ENCODE data around the gene ACTMAP.
"Not testable (repeated sequence)": the region's sequence is repeated elsewhere in the genome, so short reads cannot be mapped to it uniquely, and the experiment has no call there.

ACTMAP gene, protein sequence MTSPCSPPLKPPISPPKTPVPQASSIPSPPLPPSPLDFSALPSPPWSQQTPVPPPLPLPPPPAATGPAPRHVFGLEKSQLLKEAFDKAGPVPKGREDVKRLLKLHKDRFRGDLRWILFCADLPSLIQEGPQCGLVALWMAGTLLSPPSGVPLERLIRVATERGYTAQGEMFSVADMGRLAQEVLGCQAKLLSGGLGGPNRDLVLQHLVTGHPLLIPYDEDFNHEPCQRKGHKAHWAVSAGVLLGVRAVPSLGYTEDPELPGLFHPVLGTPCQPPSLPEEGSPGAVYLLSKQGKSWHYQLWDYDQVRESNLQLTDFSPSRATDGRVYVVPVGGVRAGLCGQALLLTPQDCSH

DNA sequence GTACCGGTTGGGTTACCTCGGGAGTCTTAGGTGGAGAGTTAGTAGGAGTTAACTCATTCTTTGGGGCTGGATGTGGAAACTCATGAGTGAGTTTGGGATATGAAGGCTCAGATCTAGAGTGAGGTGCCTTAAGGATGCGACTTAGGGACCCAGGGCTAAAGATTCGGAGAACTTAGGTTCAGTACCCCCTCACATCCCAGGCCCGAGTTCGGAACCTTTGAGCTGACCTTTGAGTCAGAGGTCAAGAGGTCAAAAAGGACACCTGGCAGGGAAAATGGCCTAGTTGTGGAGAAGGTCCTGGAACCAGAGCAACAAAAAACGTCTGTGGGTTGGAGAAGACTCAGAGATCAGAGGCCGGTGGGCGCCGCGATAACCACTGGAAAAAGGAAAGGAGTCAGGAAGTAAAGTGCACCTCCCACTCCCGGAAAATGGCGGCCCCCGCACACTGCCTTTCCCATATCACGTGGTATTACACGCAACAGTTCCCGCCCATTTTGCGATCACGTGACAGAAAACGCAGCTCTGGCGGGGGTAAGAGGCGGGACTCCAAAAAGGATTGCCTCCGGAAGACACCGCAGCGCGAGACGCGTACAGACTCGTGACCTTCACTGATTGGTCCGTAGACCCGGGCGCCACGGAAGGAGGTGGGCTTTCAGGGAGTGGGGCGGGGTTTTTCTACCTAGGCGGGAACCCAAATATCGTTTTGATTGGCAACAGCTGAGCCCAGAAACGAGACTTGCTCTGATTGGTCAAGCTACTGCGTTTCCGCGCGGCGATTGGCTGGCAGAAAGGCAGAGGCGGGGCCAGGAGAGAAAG, at the start of gene ACTMAP:
ACTMAP (minus strand) TSS at position 420 of the 816 bp plus-strand sequence. CDS start 674 bp downstream, outside the sequence.
- DNase-seq (ENCODE audit: low read depth), result peak; percentile 98

DNA sequence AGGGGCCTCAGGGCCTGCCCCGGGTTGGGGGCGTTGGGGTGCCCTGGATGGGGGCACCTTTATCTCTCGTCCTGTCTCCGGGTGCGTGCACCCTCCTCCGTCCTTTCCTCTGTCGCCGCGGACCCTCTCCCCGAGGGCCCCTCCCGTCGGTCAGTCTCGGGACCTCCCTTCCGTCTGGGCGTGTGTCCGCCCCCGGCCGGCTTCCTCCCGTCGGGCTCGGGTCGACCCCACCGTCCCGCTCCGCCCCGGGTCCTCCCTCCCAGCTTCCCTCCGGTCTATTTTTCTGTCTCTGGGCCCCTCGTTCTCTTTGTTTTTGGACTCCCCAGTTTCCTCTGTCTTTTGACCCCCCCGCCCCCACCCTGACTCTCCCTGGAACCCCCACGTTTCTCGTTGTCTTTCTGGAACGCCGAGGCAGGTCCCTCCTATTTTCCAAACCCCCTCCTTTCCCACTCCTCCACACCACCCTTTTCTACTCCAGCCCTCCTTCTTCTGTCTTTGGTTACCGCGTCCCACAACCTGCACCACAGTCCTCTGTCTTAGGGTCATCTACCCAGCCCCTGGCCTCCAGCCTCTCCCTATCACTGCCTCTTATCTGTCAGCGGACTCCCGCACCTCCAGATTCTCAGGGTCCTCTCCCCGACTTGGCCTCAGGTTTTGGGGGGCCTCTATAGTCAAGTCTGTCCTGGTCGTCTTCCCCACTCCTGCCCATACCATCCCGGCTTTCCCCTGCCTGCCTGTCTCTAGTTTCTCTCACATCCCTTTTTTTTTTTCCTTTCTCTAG, 49.5 kb upstream of the ACTMAP start:
- no peak for DNase-seq (ENCODE audit: low read depth)

DNA sequence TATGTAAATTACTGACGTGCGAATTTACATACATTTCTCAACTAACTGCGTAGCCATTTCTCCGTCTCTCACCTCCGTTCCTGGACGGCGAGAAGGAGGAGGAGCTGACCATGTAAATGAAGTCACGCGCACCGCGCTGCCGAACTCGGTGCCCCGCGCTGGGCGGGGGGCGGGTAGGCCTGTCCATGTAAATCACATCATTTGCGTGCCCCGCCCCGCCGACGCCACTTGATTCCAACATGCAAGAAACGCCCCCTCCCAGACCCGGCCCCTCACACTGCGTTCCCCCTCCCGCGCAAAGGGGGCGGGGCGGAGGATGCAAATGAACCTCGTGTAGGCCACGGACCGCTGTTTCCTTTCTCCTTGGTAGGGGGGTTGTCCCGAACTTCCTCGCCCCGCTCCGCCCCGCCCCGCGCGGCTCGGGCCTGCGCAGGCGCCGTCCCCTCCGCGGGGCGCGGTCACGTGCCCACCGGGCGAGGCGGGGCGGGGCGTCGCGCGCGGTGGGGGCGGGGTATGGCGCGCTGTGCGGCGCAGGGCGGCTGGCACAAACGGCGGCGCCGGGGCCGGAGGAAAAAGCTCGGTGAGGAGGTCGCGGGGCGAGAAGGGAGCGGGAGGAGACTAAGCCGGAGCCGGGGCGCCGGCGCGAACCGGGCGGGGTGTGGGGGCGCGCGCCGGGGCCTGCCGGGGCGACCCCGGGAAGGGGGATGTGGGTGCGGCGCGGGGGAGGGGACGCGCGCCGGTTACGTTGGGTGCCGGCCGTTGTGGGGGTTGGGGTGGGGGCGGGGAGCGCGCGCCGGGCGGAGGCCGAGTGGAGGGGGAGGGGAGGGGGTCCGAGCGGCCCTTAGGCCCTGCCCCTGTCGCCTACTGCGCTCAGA, 48.6 kb upstream of the ACTMAP start, which contains the start of gene EGLN2:
EGLN2 (plus strand) TSS at position 509 of the 875 bp plus-strand sequence. CDS start 1,382 bp downstream, outside the sequence.
- DNase-seq (ENCODE audit: low read depth), result peak; percentile 100

DNA sequence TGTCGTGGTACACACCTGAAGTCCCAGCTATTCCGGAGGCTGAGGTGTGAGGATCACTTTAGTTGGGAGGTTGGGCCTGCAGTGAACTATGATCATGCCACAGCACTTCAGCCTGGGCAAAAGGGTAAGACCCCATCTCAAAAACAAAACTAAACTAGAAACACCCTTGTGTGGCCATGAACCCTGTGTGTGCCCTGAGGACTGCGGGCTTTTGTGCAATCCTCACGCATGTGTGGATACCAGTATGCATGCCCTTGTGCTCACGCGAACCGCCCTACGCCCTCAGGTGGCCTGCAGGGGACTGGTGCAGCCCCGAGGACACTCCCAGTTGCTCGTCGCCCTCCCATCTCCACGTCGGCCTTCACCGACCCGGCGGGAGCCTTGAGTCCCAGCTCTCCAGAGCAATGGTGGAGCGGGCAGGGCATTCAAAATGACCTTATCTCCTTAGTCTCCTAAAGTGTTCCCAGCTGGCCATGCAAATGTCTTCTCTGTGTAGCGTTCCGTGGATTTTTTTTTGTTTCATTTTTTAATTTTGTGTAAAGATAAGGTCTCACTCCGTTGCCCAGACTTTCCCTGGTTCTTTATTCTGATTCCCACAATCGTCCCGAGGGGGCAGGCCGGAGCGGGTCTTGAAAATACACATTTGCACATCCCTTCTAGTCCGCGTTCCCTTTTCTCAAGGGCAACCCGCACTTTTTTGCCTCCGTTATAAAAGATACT, 47.8 kb upstream of the ACTMAP start:
- no peak for DNase-seq (ENCODE audit: low read depth)

DNA sequence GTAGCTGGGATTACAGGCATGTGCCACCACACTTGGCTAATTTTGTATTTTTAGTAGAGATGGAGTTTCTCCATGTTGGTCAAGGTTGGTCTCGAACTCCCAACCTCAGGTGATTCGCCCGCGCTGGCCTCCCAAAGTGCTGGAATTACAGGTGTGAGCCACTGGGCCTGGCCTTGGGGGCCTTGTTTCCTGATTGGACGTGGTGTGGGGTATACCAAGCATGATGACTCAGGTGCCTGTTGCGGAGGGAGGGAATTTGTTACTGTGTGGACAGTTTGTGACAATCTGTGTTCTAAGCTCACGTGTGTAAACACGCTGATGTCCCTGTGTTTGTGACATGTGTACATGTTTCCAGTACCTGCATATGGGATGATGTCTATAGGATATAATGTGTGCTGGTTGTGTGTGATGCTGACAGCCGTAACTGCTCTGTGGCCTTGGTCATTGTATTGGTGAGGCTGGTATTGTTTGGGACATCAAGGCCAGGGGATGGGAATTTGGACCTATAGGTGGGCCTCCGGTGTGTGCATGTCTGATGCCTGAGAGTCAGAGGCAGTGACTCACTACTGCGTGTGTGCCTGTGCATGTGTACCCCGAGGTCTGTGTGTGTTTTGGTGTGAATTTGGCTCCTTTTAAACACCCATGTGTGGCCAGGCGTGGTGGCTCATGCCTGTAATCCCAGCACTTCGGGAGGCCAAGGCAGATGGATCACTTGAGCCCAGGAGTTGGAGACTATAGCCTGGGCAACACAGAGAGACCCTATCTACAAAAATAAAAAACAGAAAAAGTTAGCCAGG, 47.1 kb upstream of the ACTMAP start:
- no peak for DNase-seq (ENCODE audit: low read depth)

DNA sequence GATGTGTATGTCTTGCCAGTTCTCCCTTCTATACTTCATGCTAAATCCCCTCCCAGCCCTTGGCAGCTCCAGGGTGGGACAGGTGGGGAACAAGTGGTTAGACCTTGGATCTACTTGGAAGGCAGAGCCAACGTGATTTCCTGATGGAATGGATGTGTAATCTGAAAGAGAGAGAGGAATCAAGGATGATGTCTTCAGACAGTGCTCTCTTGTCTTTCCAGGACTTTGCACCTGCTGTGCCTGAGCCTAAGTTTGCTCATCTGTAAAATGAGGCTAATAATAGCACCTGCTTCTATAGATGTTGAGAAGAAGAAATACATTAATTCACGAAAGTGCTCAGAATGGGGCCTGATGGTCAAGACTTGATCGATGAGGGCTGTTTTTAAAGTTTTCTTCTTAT, 41.7 kb upstream of the ACTMAP start:
- DNase-seq (ENCODE audit: low read depth), result no peak

DNA sequence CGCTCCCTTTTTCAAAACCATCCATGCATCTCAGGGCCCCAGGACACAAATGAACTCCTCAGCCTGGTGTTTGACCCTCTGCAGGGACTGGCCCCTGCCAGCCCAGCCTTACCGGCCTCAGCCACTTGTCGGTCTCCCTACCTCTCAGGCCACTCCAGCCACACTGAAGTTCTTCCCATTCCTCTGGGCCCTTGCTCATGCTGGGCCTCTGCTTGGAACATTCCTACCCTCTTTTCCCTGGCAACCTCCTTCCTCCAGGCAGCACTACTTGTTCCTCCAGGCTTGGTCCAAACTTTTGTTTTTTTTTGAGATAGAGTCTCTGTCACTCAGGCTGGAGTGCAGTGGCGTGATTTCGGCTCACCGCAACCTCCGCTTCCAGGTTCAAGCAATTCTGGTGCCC, 41.1 kb upstream of the ACTMAP start:
- no peak for DNase-seq (ENCODE audit: low read depth)

DNA sequence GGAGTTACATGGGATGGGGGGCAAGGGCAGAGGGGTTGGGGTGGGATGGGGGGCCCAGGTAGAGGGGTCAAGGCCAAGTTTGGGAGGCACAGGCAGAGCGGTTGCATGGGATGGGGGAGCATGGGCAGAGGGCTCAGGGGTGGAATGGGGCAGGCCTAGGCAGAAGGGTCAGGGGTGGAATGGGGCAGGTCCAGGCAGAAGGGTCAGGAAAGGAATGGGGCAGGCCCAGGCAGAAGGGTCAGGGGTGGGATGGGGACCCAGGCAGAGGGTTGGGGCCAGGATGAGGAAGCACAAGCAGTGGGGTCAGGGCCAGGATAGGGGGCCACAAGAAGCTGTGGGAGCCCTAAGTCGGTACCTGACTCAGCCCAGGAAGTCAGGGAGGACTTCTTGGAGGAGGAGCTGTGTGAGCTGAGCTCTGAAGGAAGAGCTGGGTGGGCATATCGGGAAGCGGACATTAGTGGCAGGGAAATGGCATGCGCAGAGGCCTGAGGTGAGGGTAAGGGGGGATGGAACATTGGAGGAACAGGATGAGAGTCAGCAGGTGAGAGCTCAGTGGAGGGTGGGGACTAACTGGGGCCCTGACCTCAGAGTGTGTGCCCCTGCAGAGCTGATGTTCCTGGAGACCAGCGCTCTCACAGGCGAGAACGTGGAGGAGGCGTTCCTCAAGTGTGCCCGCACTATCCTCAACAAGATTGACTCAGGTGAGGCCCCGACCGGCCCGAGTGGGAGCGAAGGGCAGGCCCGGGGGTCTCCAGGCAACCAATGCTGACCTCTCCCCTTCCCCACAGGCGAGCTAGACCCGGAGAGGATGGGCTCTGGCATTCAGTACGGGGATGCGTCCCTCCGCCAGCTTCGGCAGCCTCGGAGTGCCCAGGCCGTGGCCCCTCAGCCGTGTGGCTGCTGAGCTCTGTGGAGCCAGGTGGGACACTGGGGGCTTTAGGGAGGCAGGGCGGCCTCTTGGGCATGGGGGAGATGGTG, 36.1 kb upstream of the ACTMAP start:
- DNase-seq (ENCODE audit: low read depth), result no peak

DNA sequence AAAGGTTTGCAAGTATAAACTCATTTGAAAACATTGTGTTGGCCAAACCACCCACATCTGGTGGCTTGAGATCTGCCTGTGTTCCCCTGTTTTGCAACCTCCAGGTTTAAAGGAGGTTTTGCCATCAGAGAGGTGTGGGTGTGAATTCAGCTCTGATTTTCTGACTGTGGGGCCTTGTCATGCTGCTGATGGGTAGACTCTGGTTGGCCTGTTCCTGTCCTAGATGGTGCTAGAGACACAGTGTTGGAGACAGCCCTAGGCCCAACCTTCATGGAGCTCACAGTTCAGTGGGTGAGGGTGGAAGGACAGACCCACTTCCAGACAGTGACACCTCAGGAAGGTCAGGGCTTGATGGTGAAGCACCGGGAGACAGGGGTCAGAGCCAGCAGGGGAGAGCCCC, 35.2 kb upstream of the ACTMAP start:
- no peak for DNase-seq (ENCODE audit: low read depth)

DNA sequence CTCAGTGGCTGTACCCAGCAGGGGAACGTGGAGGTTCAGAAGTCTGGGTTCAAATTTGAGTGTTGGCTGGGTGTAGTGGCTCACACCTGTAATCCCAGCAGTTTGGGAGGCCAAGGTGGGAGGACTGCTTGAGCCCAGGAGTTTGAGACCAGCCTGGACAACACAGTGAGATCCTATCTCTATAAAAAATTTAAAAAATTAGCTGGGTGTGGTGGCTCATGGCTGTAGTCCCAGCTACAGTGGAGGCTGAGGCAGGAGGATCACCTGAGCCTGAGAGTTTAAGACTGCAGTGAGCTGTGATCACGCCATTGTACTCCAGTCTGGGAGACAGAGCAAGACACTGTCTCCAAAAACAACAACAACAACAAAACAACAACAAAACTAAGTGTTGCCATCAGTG, 33.9 kb upstream of the ACTMAP start:
- DNase-seq (ENCODE audit: low read depth), result not testable (repeated sequence)

DNA sequence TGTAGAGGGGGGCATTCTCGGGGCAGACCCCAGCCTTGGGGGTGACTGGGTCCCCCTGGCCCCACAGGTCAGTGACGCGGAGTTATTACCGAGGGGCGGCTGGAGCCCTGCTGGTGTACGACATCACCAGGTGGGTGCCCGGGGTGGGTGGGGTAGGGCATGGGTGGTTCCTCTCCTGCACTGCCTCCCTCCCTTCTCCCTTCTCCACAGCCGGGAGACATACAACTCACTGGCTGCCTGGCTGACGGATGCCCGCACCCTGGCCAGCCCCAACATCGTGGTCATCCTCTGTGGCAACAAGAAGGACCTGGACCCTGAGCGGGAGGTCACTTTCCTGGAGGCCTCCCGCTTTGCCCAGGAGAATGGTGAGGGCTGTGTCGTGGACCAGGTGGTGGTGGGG, 33.4 kb upstream of the ACTMAP start:
- no peak for DNase-seq (ENCODE audit: low read depth)

DNA sequence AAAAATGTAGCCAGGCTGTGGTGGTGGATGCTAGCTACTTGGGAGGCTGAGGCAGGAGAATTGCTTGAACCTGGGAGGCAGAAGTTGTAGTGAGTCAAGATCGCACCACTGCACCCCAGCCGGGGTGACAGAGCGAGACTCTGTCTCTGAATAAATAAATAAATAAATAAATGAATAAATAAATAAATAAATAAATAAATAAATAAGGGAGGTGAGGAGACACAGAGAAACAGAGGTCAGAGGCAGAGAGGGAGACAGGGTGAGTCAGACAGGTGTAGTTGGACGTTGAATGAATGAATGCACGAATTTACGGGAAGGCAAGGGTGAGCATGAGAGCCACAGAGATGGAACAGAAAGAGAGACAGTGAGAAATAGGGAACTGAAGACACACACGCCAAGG, 30.9 kb upstream of the ACTMAP start:
- no peak for DNase-seq (ENCODE audit: low read depth)

DNA sequence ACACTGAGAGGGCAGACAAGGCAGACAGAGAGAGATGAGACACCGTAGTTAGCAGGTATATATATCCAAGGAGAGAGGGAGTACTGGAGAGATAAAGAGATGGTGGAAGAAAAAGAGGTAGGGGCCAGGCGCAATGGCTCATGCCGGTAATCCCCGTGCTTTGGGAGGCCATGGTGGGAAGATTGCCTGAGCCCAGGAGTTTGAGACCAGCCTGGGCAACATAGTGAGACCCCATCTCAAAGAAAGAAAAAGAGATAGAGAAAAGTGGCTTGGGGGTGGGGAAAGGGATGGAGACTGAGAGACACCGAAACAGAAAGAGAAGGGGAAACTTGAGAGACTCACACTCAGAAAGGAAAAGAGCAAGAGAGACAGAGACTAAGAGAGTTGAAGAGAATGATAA, 30.3 kb upstream of the ACTMAP start:
- DNase-seq (ENCODE audit: low read depth), result no peak

DNA sequence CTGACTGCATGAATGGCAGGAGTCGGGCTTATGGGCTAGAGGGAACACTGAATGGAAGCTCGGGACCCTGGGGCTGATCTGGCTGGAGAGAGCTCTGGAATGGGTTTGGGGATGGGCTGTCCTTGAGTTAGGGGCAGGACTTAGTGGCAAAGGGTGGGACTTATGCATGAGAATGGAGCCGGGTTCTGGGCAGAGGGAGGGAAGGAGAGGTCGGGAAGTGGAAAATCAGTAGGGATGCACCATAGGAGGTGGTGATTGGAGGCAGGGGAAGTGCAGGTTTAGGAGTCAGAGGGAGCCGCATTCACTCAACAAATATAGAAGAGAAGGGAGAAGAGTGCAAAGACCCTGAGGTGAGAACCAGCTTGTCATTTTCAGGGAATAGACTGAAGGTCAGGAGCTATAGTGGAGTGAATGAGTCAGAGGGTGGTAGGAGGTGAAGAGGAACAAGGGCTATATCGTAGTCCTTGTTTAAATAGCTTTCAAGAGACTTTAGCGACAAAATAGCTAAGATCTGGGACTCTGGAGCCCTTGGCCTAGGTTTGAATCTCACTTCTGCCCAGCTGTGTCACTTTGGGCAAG, 28.5 kb upstream of the ACTMAP start:
- no peak for DNase-seq (ENCODE audit: low read depth)

DNA sequence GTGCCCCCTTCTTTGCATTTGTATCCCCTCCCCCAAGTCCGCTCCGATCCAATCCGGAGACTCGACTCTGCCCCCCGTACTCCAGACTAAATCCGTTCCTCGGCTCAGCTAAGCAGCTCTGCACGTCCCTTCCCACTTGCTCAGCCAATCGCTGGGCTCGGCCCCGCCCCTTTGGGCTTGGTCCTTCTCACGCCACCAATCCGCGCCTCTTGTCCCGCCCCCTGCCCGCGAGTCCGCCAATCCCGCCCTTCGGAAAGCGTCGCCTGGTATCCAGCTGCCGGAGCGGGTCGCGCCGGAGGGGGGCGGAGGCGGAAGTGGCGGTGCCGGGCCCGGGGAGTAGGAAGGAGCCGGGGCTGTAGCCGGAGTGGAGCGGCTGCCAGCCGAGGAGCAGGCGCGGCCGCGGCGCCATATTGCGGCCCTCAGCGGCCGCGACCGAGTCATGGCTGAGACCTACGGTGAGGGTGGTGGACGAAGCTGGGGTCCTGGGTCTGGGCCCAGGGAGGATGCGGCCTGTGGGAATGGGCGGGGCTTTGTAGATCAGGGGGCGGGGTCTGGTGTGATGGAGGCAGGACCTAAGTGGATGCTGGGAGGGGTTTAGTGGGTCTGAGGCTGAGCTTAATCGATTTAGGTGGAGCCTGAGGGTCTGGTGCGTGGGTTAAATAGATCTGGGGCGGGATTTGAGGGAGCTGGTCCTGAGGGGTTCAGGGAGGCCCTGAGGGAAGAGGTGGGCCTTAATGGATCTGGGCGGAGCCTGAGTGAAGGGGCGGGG, 27.8 kb upstream of the ACTMAP start, which contains the start of gene RAB4B:
RAB4B (plus strand) TSS at position 311 of the 769 bp plus-strand sequence; CDS start at position 440, 129 bp downstream.
- DNase-seq (ENCODE audit: low read depth), result peak; percentile 100

DNA sequence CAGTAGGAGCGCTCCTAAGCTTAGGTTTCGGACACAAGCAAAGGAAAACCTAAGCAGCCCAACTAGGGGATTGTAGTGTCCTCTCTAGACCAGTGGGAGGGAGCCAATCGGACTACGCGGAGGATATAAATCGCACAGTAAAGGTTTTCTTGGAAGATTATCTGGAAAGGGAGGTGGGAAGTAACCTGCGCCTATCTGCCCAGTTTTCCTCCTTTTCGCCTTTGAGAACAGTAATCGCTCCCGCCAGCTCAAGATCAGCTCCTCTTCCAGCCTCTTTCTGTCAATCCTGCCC, 27.3 kb upstream of the ACTMAP start:
- no peak for DNase-seq (ENCODE audit: low read depth)

DNA sequence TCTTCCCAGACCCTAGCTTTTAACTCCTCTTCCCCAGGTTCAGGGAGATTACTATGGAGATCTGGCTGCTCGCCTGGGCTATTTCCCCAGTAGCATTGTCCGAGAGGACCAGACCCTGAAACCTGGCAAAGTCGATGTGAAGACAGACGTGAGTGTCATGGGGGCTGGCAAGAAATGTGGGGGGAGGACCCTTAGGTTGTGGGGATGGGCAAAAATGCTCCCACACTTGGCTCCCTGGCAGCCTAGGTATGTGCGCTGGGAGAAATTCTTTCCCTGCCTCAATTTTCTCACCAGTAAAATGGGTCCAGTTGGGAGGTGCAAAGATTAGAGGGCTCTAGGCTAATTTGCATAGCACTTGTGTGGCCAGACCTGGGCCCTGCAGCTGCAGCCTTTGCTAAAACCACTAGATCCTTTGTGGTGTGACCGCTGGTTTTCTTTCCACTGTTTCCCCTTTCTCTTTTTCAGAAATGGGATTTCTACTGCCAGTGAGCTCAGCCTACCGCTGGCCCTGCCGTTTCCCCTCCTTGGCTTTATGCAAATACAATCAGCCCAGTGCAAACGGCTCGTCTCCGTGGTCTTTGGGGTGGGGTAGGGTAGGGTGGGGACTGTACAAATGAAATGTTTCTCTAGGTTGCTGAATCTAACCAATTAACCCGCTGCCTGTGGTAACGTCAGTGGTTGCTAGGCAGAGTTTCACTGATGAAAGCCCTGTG, 26.8 kb upstream of the ACTMAP start:
- DNase-seq (ENCODE audit: low read depth), result peak; percentile 79

Measured in stimulated activated CD8-positive, alpha-beta memory T cell treated with anti-CD3 and anti-CD28 coated beads, Interleukin-4, amount 100 ng/mL, for 24 hours (primary cell).